T-cell (primary cell): ENCODE data around the gene MNAT1. TPM values are rescaled to one million over a fixed set of nuclear protein-coding genes. Genes with fewer than 3 reads are reported as not detected.
"Not testable (repeated sequence)": the region's sequence is repeated elsewhere in the genome, so short reads cannot be mapped to it uniquely, and the experiment has no call there.

Source experiments
- ATAC-seq, 4 experiments: fragments of 200-7000 bp in 3 of 4; fragments of 150-1000 bp in 1 of 4; cut with Tn5 transposase; replicated peaks in 1 of 4; 1 replicate in 3 of 4; 2 replicates in 1 of 4; pipeline ENCODE4 v1.10.0; 2021; ENCODE audit warnings: moderate library complexity in 3 of 4, mild to moderate bottlenecking in 2 of 4, moderate number of reproducible peaks in 1 of 4
- CTCF ChIA-PET, 2 donors: fragments of 300-600 bp; sonication (Branson Sonifier 250); formaldehyde crosslinking; loops; one replicate each; lab custom pipeline; 2022; ENCODE audit warnings: antibody characterized with exemption in 2 of 2; lab: Charles Lee
- POLR2A ChIA-PET, 2 donors: fragments of 300-600 bp; sonication (Branson Sonifier 250); formaldehyde crosslinking; loops; one replicate each; lab custom pipeline; 2022; ENCODE audit warnings: antibody characterized with exemption in 2 of 2; lab: Charles Lee
- DNase-seq, 35 experiments: peaks; one replicate each; pipeline versions ENCODE4 v3.0.0 to v3.0.0-alpha.2; 2013 to 2023
- H3K27ac ChIP-seq: one replicate; pipeline ENCODE4 v1.5.1; 2013; ENCODE audit warnings: low read length
- H3K27me3 ChIP-seq, 2 experiments: replicated peaks in 1 of 2; 1 replicate in 1 of 2; 2 replicates in 1 of 2; pipeline versions ENCODE4 v1.6.1 to v1.7.0; 2013; ENCODE audit warnings: low read length in 1 of 2, mixed read lengths in 1 of 2; ENCODE audit not compliant: control insufficient read depth in 2 of 2, insufficient read depth in 2 of 2; ENCODE audit errors: extremely low read depth in 1 of 2
- H3K36me3 ChIP-seq, 2 donors: 1 replicate in 1 of 2; 2 replicates in 1 of 2; pipeline versions ENCODE4 v1.6.1 to v1.7.0; 2013; ENCODE audit warnings: low read length in 1 of 2; ENCODE audit not compliant: control insufficient read depth in 2 of 2, insufficient read depth in 1 of 2; ENCODE audit errors: extremely low read depth in 1 of 2
- H3K4me1 ChIP-seq, 2 experiments: 1 replicate in 1 of 2; 2 replicates in 1 of 2; pipeline versions ENCODE4 v1.6.1 to v1.7.0; 2013; ENCODE audit warnings: low read length in 2 of 2, mixed read lengths in 1 of 2; ENCODE audit not compliant: insufficient read depth in 2 of 2, control insufficient read depth in 1 of 2; ENCODE audit errors: extremely low read depth in 1 of 2
- H3K4me3 ChIP-seq, 2 donors: 1 replicate in 1 of 2; 2 replicates in 1 of 2; pipeline versions ENCODE4 v1.5.1 to v1.7.0; 2013; ENCODE audit warnings: mild to moderate bottlenecking in 2 of 2, low read length in 1 of 2, moderate library complexity in 1 of 2; ENCODE audit not compliant: control insufficient read depth in 1 of 2; ENCODE audit errors: extremely low read depth in 1 of 2
- H3K9me3 ChIP-seq: 2 replicates; pipeline ENCODE4 v1.7.0; 2013
- H3K27ac Mint-ChIP-seq, 2 donors: one replicate each; pipeline ENCODE4 v1.8.0; 2020 to 2021; ENCODE audit warnings: mild to moderate bottlenecking in 2 of 2, mixed read lengths in 2 of 2
- H3K27me3 Mint-ChIP-seq, 2 donors: one replicate each; pipeline ENCODE4 v1.8.0; 2021 to 2022; ENCODE audit warnings: mixed read lengths in 2 of 2
- H3K36me3 Mint-ChIP-seq: one replicate; pipeline ENCODE4 v1.8.0; 2021; ENCODE audit warnings: mixed read lengths
- H3K4me1 Mint-ChIP-seq, 3 donors: one replicate each; pipeline ENCODE4 v1.8.0; 2020 to 2022; ENCODE audit warnings: mixed read lengths in 3 of 3, mild to moderate bottlenecking in 1 of 3
- H3K4me3 Mint-ChIP-seq, 3 donors: one replicate each; pipeline ENCODE4 v1.8.0; 2020 to 2022; ENCODE audit warnings: mild to moderate bottlenecking in 3 of 3, mixed read lengths in 3 of 3, moderate library complexity in 3 of 3
- H3K9me3 Mint-ChIP-seq, 3 donors: one replicate each; pipeline ENCODE4 v1.8.0; 2020 to 2022; ENCODE audit warnings: mixed read lengths in 3 of 3
- WGBS: methylation state at CpG from one replicate; pipeline ENCODE4 v1.1.5; 2013; ENCODE audit warnings: missing lambda C conversion rate; ENCODE audit not compliant: insufficient coverage; 5-methylcytosine and 5-hydroxymethylcytosine counted together
- total RNA-seq, 35 experiments: library from RNA in 6 of 35; stranded (reverse) in 6 of 35; fragments of 120-200 nt in 1 of 35; gene quantifications; one replicate each; pipeline versions ENCODE4 v1.2.1 to v1.2.4 and lab custom pipeline; 2013 to 2026

The MNAT1 gene
- total RNA-seq, 5 donors from 2014 or later (not counting 1 experiment from before 2014, with no cell fraction given), result 14.7 to 24.8 (median 19.2) TPM

- H3K27me3 Mint-ChIP-seq, H3K9me3 Mint-ChIP-seq, H3K36me3 Mint-ChIP-seq, H3K4me1 ChIP-seq, H3K27ac Mint-ChIP-seq, H3K4me3 Mint-ChIP-seq, H3K27ac ChIP-seq, H3K27me3 ChIP-seq, ATAC-seq, CTCF ChIA-PET, H3K36me3 ChIP-seq, DNase-seq, H3K9me3 ChIP-seq, H3K4me3 ChIP-seq: not testable (repeated sequence)
- peaks cover 16 to 20% (median 19%) of the 10 kb centered on the region in 3 donors for H3K4me1 Mint-ChIP-seq
- POLR2A ChIA-PET, result interaction anchor here in 1 of 2 donors (0.6 kb wide), 1 partner anchor 20 kb away, joined by 3 read pairs; no protein-coding TSS in a partner anchor
- 95% methylated on average over 14 of the region's 18 CpGs for WGBS
These were observed 45.4 kb downstream of the MNAT1 start for GRCh38 chr14:60779745-60780514.

GRCh38 chr14:60780558-60780957 is 46.0 kb downstream of the MNAT1 start:
- H3K9me3 ChIP-seq, H3K36me3 ChIP-seq, POLR2A ChIA-PET, H3K27ac ChIP-seq, ATAC-seq, H3K4me1 ChIP-seq, H3K4me3 Mint-ChIP-seq, DNase-seq, H3K27me3 ChIP-seq, H3K27ac Mint-ChIP-seq, CTCF ChIA-PET, H3K27me3 Mint-ChIP-seq, H3K9me3 Mint-ChIP-seq, H3K36me3 Mint-ChIP-seq, H3K4me3 ChIP-seq: not testable (repeated sequence)
- H3K4me1 Mint-ChIP-seq, result peaks cover 16 to 20% (median 19%) of the 10 kb centered on the region in 3 donors

- no peaks in the 10 kb centered on the region for H3K9me3 ChIP-seq
- Mint-ChIP-seq H3K9me3 (no peaks in the 10 kb centered on the region), H3K4me3 (no peak overlapping the region), H3K4me1 (peaks cover 0 to 8% (median 2%) of the 10 kb centered on the region in 3 donors), H3K27me3 (no peaks in the 10 kb centered on the region), H3K36me3 (peaks cover 21% of the 10 kb centered on the region), H3K27ac (no peak overlapping the region)
- 100% methylated on average over 1 of the region's 3 CpGs for WGBS
- CTCF ChIA-PET, result no interaction called here
- no peak overlapping the region for H3K27ac ChIP-seq
- no peaks in the 10 kb centered on the region for H3K27me3 ChIP-seq
- no peaks in the 10 kb centered on the region for H3K36me3 ChIP-seq
- POLR2A ChIA-PET, result no interaction called here
- no peak overlapping the region for H3K4me3 ChIP-seq
- ATAC-seq (no peak), DNase-seq (no peak)
- H3K4me1 ChIP-seq, result no peaks in the 10 kb centered on the region
These were observed 52.3 kb downstream of the MNAT1 start for GRCh38 chr14:60786905-60787304.

- H3K4me1 ChIP-seq, result no peaks in the 10 kb centered on the region
- no peak overlapping the region for H3K27ac Mint-ChIP-seq
- no peak overlapping the region for H3K27ac ChIP-seq
- no peaks in the 10 kb centered on the region for H3K27me3 ChIP-seq
- no peak overlapping the region for H3K4me3 Mint-ChIP-seq
- ChIA-PET CTCF (no interaction called here), POLR2A (no interaction called here)
- no peak overlapping the region for H3K4me3 ChIP-seq
- no CpG with 5 or more reads among the region's 1 CpG for WGBS
- no peaks in the 10 kb centered on the region for H3K9me3 Mint-ChIP-seq
- H3K36me3 ChIP-seq, result peaks cover 0 to 4% of the 10 kb centered on the region in 2 donors
- H3K27me3 Mint-ChIP-seq, result no peaks in the 10 kb centered on the region
- no peak for ATAC-seq
- no peaks in the 10 kb centered on the region for H3K9me3 ChIP-seq
- H3K36me3 Mint-ChIP-seq, result peaks cover 28% of the 10 kb centered on the region
- DNase-seq, result no peak
- peaks cover 0 to 6% (median 0%) of the 10 kb centered on the region in 3 donors for H3K4me1 Mint-ChIP-seq
These were observed 55.1 kb downstream of the MNAT1 start for GRCh38 chr14:60789656-60790055.

GRCh38 chr14:60790850-60791249 is 56.3 kb downstream of the MNAT1 start:
- Mint-ChIP-seq H3K27me3 (no peaks in the 10 kb centered on the region), H3K9me3 (no peaks in the 10 kb centered on the region), H3K27ac (no peak overlapping the region), H3K4me3 (no peak overlapping the region), H3K36me3 (peaks cover 32% of the 10 kb centered on the region), H3K4me1 (peaks cover 0 to 6% (median 0%) of the 10 kb centered on the region in 3 donors)
- no peak overlapping the region for H3K27ac ChIP-seq
- DNase-seq, result no peak
- WGBS, result no CpG with 5 or more reads among the region's 1 CpG
- no peak overlapping the region for H3K4me3 ChIP-seq
- H3K36me3 ChIP-seq, result peaks cover 0 to 4% of the 10 kb centered on the region in 2 donors
- ATAC-seq, result no peak
- H3K9me3 ChIP-seq, result no peaks in the 10 kb centered on the region
- POLR2A ChIA-PET, result no interaction called here
- no peaks in the 10 kb centered on the region for H3K4me1 ChIP-seq
- no peaks in the 10 kb centered on the region for H3K27me3 ChIP-seq
- CTCF ChIA-PET, result no interaction called here

GRCh38 chr14:60796434-60796833 is 61.9 kb downstream of the MNAT1 start:
- ChIA-PET POLR2A (no interaction called here), CTCF (no interaction called here)
- H3K4me1 Mint-ChIP-seq, result no peaks in the 10 kb centered on the region
- H3K4me3 Mint-ChIP-seq, result no peak overlapping the region
- Histone ChIP-seq H3K9me3 (no peaks in the 10 kb centered on the region), H3K4me1 (no peaks in the 10 kb centered on the region), H3K36me3 (peaks cover 0 to 11% of the 10 kb centered on the region in 2 donors), H3K27me3 (no peaks in the 10 kb centered on the region), H3K27ac (no peak overlapping the region), H3K4me3 (no peak overlapping the region)
- H3K27ac Mint-ChIP-seq, result no peak overlapping the region
- H3K27me3 Mint-ChIP-seq, result no peaks in the 10 kb centered on the region
- no peaks in the 10 kb centered on the region for H3K9me3 Mint-ChIP-seq
- peaks cover 44% of the 10 kb centered on the region for H3K36me3 Mint-ChIP-seq
- no peak for ATAC-seq
- DNase-seq, result no peak
